ENCODE data around the gene ZNF813. TPM values are rescaled to one million over a fixed set of nuclear protein-coding genes. Genes with fewer than 3 reads are reported as not detected.

The ZNF813 gene
- total RNA-seq, result 2.6 and 3.8 TPM in 2 replicates

DNA sequence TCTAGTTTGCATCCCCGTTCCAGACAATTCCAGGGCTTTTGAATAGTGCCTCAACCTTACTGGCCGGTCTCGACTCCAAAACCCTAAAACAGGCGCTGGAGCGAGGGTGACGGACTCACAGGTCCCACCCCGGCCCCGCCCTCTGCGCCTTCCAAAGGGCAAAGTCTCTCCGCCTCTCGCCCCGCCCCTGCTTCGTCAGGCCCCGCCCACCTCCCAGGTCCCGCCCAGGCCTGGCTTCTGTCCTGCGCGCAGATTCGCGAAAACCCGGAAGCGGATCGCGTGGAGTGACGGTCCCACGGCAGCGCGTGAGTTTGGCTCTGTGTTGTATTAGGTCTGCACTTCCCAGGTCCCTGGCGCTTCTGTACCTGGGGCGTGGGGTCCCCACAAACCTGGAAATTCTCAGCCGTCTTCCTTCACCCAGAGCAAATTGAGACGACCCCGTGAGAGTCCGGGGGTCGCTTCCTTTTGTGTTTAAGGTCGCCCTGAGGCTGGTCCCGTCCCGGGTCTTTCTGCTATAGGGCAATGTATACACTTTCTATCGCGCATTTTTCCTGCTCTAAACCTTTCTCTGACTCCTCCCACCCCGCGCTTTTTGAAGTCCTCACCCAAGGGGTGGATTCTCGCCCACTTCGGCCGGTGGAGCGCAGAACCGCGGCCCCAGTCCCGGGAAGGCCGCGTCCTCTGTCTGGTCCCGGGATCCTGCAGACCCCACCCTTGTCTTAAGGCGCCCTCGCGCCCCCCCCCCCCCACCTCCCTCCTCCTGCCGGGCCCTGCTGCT lies at the start of gene ZNF813:
Gene ZNF813, plus strand, starts transcription at position 249 of the 778 bp plus-strand sequence. CDS start 16,090 bp downstream, outside the sequence.

GRCh38 chr19:53431399-53432087 lies 36.0 kb upstream of the ZNF813 start, which contains the start of gene ZNF761:
Gene ZNF761 (plus strand): TSS chr19:53431984. CDS start chr19:53447269, 15,285 bp downstream.

GRCh38 chr19:53537521-53538377 lies 70.2 kb downstream of the ZNF813 start, which contains the start of gene ZNF331:
Gene ZNF331 (plus strand): TSS chr19:53538145. CDS start chr19:53569377, 31,232 bp downstream.

Other genes with a start within 250 kb of the ZNF813 start
- gene ZNF677, start 212.9 kb upstream of the ZNF813 start, total RNA-seq, result 20.6 and 30.4 TPM in 2 replicates
- gene VN1R2, start 209.4 kb upstream of the ZNF813 start, total RNA-seq, result not detected in 2 replicates
- not detected in 2 replicates for gene VN1R4, start 200.0 kb upstream of the ZNF813 start, total RNA-seq
- 6.9 and 9.4 TPM in 2 replicates for gene ZNF845, start 134.0 kb upstream of the ZNF813 start, total RNA-seq
- gene ZNF525, start 102.0 kb upstream of the ZNF813 start, total RNA-seq, result 6.5 and 6.7 TPM in 2 replicates
- gene ZNF765, start 72.6 kb upstream of the ZNF813 start, total RNA-seq, result 10.1 and 16.5 TPM in 2 replicates
- gene ZNF761, start 35.7 kb upstream of the ZNF813 start, total RNA-seq, result 8.8 and 10.4 TPM in 2 replicates
- gene ZNF331, start 70.4 kb downstream of the ZNF813 start, total RNA-seq, result 8.2 and 8.5 TPM in 2 replicates
- gene DPRX, start 164.3 kb downstream of the ZNF813 start, total RNA-seq, result not detected in 2 replicates